Epithelial cell of proximal tubule (primary cell): ENCODE measurements around the gene GPR183. TPM values are rescaled to one million over a fixed set of nuclear protein-coding genes. Genes with fewer than 3 reads are reported as not detected.
"Not testable (repeated sequence)": the region's sequence is repeated elsewhere in the genome, so short reads cannot be mapped to it uniquely, and the experiment has no call there.

ENCODE experiments used
- DNase-seq: peaks from one replicate; pipeline ENCODE4 v3.0.0-alpha.2; 2011; ENCODE audit warnings: low read depth
- H3K4me3 ChIP-seq: 2 replicates; pipeline ENCODE4 v1.5.1; 2011; ENCODE audit warnings: low read depth, mild to moderate bottlenecking, low read length
- total RNA-seq: library from RNA; depleted of rRNA; stranded (reverse); fragments of >200 nt; gene quantifications from 2 replicates; pipeline ENCODE4 v1.2.3, GENCODE V29; 2015
- TF ChIP-seq, protein P1 (sequence below): conservative IDR thresholded peaks from 2 replicates; pipeline ENCODE4 v1.5.1; 2012; ENCODE audit warnings: low read depth, mild to moderate bottlenecking, low read length

The GPR183 gene
- total RNA-seq, 1 donor from 2014 or later: 0.17 TPM

- H3K4me3 ChIP-seq: no peak overlapping the region
- TF ChIP-seq, protein P1, sequence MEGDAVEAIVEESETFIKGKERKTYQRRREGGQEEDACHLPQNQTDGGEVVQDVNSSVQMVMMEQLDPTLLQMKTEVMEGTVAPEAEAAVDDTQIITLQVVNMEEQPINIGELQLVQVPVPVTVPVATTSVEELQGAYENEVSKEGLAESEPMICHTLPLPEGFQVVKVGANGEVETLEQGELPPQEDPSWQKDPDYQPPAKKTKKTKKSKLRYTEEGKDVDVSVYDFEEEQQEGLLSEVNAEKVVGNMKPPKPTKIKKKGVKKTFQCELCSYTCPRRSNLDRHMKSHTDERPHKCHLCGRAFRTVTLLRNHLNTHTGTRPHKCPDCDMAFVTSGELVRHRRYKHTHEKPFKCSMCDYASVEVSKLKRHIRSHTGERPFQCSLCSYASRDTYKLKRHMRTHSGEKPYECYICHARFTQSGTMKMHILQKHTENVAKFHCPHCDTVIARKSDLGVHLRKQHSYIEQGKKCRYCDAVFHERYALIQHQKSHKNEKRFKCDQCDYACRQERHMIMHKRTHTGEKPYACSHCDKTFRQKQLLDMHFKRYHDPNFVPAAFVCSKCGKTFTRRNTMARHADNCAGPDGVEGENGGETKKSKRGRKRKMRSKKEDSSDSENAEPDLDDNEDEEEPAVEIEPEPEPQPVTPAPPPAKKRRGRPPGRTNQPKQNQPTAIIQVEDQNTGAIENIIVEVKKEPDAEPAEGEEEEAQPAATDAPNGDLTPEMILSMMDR: no peak
- DNase-seq: no peak
Observed at GRCh38 chr13:99255271-99255670, 51.9 kb downstream of the GPR183 start.

GRCh38 chr13:99254830-99255229 lies 52.4 kb downstream of the GPR183 start:
- H3K4me3 ChIP-seq: no peak overlapping the region
- DNase-seq: no peak
- TF ChIP-seq, protein P1: no peak

- TF ChIP-seq, protein P1: no peak
- H3K4me3 ChIP-seq: no peak overlapping the region
- DNase-seq: no peak
Observed at GRCh38 chr13:99251921-99252320, 55.3 kb downstream of the GPR183 start.

GRCh38 chr13:99250982-99251825 lies 56.0 kb downstream of the GPR183 start:
- no peak for DNase-seq
- no peak overlapping the region for H3K4me3 ChIP-seq
- TF ChIP-seq, protein P1: no peak

- not testable (repeated sequence) for DNase-seq, H3K4me3 ChIP-seq
Observed at GRCh38 chr13:99249606-99250005, 57.6 kb downstream of the GPR183 start.

GRCh38 chr13:99249178-99249577 lies 58.0 kb downstream of the GPR183 start:
- not testable (repeated sequence) for H3K4me3 ChIP-seq, DNase-seq

GRCh38 chr13:99246100-99246499 lies 61.1 kb downstream of the GPR183 start:
- H3K4me3 ChIP-seq: no peak overlapping the region
- TF ChIP-seq, protein P1: no peak
- no peak for DNase-seq

Other genes with a start within 250 kb of the GPR183 start
- gene UBAC2, start 106.5 kb downstream of the GPR183 start, total RNA-seq: 52.7 and 63.9 TPM in 2 replicates
- not detected in 2 replicates for gene GPR18, start 49.0 kb downstream of the GPR183 start, total RNA-seq
- 96.1 and 114 TPM in 2 replicates for gene TM9SF2, start 194.1 kb upstream of the GPR183 start, total RNA-seq